Left renal cortex interstitium (tissue), 4 donors: ENCODE measurements around the gene PRR16. TPM values are rescaled to one million over a fixed set of nuclear protein-coding genes. Genes with fewer than 3 reads are reported as not detected.

Experiments used
- DNase-seq, 4 donors: peaks; one replicate each; pipeline ENCODE4 v3.0.0-alpha.2; 2013; ENCODE audit warnings: low read depth in 4 of 4, low spot score in 2 of 4, missing footprints in 1 of 4
- polyA plus RNA-seq, 4 donors: library from polyadenylated mRNA; unstranded; fragments of 120-200 nt; gene quantifications; one replicate each; pipeline ENCODE4 v1.2.1, GENCODE V29; 2013; ENCODE audit not compliant: insufficient read length in 4 of 4

Gene PRR16
- polyA plus RNA-seq, 4 donors, result 1.8 to 6.2 (median 3.9) TPM

- no peak for DNase-seq
These were observed 48.9 kb downstream of the PRR16 start for GRCh38 chr5:120512791-120513650.

- DNase-seq, result no peak
These were observed 52.7 kb downstream of the PRR16 start for GRCh38 chr5:120516805-120517204.

DNA sequence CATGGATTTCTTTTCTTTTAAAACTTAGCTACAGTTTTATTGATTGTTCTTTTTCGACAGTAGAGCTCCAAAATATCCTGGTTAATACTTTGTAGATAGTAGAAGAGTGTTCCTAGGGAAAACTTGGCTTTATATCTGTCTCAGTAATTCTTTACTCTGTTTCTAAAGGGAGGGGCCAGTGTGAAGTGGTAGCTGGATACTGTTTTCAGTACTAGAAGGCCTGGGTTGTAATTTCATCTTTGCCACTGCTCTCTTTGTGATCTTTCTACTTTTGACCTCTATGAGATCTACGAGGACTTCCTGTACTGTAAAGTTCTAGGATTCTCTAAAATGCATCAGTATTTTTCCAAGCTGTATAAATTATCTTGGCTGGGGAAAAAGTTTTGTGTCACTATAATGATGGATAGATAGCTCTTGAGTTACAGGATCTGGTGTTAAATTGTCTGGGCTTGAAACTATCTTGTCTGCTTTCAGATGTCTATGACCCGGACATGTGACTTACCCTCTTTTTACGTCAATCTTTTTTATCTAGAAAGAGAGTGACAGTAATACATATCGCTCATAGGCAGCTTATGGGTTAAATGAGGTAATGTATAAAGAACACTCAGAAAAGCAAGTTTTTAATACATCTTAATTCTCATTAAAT lies 53.6 kb downstream of the PRR16 start:
- no peak for DNase-seq

DNA sequence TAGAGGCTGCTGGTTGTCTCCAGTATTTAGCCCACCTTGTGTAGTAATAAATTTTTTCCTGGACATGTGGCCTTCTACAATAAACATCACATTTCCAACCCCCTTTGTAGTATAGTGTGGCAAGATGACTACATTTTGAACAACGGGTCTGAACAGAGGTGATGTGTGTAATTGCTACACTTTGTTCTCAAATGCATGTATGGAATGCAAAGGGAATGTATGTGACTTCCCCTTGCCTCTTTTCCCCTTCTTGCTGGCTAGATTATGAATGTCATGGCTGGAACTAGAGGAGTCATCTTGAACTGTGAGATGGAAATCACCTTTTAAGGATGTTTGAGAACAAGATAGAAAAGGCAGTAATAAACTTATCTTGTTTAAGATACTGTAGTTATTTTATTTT lies 54.5 kb downstream of the PRR16 start:
- no peak for DNase-seq

DNA sequence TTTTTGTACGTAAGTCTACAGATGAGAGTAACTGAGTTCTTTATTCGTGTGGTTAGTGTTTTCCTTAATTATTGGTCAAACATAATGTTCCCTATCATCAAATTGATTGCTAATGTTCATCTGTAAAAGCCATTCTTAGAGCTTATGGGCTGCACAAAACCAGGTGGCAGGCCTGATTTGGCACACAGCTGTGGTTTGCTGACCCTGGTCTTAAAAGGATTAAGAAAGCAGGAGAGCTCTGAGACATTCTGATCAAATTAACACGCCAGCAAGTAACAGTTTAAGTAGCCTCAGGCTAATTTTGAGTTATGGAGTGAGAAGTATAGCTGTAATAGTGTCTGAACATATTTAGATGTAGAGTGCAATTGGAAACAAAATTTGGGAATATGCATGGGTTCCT lies 63.2 kb downstream of the PRR16 start:
- DNase-seq, result no peak

- DNase-seq, result no peak
These were observed 64.5 kb downstream of the PRR16 start for GRCh38 chr5:120528609-120529008.

DNA sequence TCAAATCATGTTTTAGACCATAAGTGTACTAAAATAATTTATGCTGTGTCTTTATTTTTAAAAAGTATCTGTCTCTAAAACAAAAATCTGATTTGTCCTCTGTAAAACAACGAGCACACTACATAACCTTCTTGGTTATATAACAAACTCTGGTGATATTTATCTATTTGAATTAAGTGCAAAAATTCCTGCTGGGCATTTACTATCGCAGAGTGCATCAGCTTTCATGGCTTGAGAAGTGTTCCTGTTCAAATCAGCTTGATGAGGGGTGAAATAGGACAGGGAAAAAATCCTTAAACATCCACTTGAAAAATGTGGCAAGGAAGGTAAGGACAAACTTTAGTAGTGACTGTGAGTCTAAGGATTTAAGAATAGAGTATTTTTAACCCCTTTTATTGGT lies 65.3 kb downstream of the PRR16 start:
- no peak for DNase-seq

- DNase-seq, result no peak
These were observed 67.1 kb downstream of the PRR16 start for GRCh38 chr5:120531215-120531614.

DNA sequence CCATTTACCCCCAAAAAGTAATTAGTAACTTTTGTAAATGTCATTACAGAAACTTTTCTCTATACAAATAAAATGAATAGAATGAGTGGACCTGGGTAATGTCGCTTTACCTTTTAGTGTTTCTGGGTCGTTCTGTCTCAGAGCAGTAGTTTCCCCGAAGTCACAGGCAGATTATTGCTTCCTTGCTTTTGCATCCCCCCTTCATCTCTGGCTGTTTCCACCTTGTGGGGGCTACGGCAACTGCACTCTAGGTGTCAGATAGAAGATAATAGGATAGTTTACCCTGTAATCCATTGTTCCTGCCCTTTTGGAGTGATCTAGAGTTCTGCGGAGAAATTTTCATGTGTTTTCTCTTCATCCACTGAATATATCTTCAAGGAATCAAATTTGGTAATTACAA lies 68.7 kb downstream of the PRR16 start:
- no peak for DNase-seq

DNA sequence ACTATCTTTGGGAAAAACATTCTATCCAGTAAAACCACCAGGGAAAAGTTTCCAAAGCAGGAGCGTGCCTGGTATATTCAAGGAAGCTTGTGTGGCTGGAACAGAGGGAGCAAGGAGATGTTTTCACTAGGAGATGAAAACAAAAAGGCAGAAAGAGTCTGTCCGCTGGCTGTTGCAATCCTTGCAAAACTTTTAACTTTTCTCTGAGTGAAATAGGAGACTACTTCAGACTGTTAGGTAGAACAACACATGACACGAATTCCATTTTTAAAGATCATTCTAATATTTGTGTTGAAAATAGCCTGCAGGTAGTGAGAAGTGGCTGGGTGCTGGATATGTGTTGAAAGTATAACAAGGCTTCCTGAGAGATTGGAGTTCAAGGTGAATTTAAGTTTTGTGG lies 69.5 kb downstream of the PRR16 start:
- DNase-seq, result no peak

- DNase-seq, result no peak
These were observed 71.8 kb downstream of the PRR16 start for GRCh38 chr5:120535900-120536299.

DNA sequence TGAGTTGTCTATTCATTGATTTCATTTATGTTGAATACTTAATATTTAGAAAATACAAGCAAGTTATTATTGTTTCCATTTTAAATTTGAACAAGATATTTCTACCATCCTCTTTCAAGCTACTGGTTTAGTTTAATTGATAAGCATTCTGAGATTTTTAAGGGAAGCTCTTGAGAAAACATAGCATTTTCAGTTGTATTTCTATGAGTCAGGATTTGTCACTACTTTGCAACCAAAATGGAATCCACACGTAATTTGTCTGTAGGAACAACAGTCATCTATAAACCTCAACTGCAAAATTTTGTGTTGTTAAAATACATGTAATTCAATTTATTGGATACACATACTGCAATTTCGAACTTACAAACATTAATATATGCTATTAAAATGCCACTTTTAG lies 74.0 kb downstream of the PRR16 start:
- no peak for DNase-seq

GRCh38 chr5:120538644-120539043 lies 74.5 kb downstream of the PRR16 start:
- DNase-seq, result no peak

DNA sequence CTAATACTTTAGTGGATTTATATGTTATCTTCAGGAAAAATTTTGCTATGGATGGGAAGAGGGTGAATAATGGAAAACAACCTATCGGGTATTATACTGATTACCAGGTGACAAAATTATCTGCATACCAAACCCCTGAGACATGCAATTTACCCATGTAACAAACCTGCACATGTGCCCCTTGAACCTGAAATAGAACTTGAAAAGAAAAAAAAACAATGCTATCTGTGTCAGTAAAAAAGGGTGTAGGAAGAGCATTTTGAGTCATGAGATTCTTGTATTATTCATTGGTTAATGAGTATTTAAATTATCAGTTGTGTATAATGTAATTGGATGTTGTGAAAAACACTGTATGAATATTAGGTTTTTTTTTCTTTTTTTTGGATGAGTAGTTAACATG lies 75.4 kb downstream of the PRR16 start:
- no peak for DNase-seq

GRCh38 chr5:120540097-120540496 lies 76.0 kb downstream of the PRR16 start:
- DNase-seq, result no peak

DNA sequence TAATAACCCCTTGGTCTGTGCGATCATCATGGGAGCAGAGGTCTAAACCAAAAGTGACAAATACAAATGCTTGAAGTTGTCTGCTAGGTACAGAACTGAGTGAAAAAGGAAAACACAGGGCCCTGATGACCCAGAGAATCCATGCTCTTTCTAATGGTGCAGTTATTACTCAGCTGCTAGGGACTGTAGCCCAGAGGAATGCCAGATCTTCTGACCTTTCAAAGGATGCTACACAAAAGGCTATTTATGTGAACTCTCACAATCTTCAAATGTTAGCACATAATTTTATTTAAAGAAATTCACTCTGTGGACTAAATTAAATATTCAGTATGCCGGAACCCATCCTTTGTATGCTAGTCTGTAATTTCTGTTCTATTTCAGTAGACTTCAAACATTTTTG lies 79.9 kb downstream of the PRR16 start:
- DNase-seq, result no peak

DNA sequence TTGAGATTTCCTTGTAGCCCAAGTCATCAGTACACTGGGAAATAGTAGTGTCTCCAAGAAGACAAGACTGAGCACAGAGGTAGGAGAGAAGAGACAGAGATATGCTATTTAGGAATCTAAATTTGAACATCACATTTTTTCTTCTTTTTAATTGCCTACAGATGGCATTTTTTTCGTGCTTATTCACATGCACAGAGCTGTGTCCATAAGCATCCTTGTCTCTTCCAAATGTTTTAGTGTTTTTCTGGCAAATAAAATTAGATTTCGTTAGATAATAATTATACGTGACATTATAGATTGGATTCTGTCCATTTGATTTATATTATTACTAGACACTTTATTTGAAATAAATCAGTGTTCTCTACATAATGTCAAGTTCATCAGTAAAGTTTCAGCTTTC lies 80.9 kb downstream of the PRR16 start:
- DNase-seq, result no peak

DNA sequence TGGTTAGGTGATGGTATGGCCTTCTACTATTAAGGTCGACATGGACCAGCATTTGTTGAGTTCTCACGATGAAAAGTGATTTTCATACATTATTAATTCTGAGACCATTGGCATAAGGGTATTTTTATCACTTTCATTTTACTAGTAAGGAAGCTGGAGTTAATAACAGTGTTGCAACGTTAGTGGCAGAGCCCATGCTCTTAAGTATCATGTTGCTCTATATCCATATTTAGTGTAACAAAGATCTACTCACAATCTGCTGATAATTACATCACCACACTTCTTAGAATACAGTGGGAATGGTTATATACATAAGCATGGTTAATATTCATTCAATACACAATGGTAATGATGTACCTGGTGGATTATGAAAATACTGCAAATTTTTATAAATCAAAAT lies 81.9 kb downstream of the PRR16 start:
- DNase-seq, result no peak

GRCh38 chr5:120546922-120547321 lies 82.8 kb downstream of the PRR16 start:
- no peak for DNase-seq

GRCh38 chr5:120550358-120550757 lies 86.3 kb downstream of the PRR16 start:
- DNase-seq, result no peak

DNA sequence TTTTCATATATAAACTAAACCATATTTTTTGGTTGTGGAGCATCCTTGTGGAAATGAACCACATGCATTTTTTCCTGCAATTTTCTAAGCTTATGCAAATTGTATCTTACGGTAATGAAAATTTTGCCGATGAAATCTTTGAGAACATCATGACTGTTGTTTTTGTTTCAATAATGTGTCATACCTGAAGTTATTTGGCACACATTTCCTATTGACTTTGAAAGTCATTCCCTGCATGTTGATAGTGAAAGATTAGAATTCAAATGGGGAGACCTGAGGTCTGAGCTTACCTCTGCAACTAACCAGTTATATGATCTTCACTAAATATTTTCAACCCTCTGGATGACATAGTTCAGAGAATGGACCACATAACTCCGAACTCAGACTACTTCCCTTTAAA lies 88.5 kb downstream of the PRR16 start:
- DNase-seq, result no peak

DNA sequence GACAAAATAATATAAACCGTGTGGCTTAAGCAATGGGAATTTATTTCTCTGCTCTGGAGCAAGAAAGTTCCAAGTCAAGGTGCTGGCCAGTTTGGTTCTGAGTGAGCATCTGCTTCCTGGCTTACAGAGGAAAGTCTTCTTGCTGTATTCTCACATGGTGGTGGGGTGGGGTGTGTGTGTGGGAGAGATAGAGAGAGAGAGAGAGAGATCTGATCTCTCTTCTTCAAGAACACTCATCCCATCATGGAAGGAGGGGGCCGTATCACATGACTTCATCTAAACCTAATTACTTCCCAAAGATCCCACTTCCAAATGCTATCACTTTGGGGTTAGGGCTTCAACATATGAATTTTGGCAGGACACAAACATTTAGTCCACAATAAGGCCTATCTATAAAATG lies 91.2 kb downstream of the PRR16 start:
- DNase-seq, result no peak
